ENCODE results near the gene OR8D2. TPM values are rescaled to one million over a fixed set of nuclear protein-coding genes. Genes with fewer than 3 reads are reported as not detected.

The OR8D2 gene
- total and polyA plus RNA-seq, 2 of the 4 experiments (the other 2 are of a cell fraction): not detected

- CTCF ChIA-PET: no interaction called here
- BruUV-seq (replicated peaks): no TSS peak
- no peaks in the 10 kb centered on the region for H4K20me1 ChIP-seq (ENCODE audit: insufficient read depth, low read length)
Measured at GRCh38 chr11:124346311-124346955, 26.4 kb upstream of the OR8D2 start.

More at GRCh38 chr11:124346311-124346955, 26.4 kb upstream of the OR8D2 start:
- DNase-seq (no peak), ATAC-seq (ENCODE audit: low read depth) (no peak)
- H3K14ac ChIP-seq (replicated peaks; ENCODE audit: low read depth, low read length): no peak overlapping the region
- H3K9ac ChIP-seq (ENCODE audit: low read depth, low read length): no peak overlapping the region
- no peak overlapping the region for H2AFZ ChIP-seq (replicated peaks; ENCODE audit: low read length, poor library complexity)
- H3K27me3 ChIP-seq (ENCODE audit: control insufficient read depth, insufficient read depth, low read length): no peaks in the 10 kb centered on the region
- H4K5ac ChIP-seq (ENCODE audit: low read depth, low read length): no peak overlapping the region
- dilution Hi-C loops (cut with HindIII; ENCODE audit: low sequenced_read_pairs, unreplicated experiment): no loop called here
- H3K4me3 ChIP-seq (ENCODE audit: insufficient read depth, low read depth, low read length): no peak overlapping the region
- H2AK9ac ChIP-seq (replicated peaks; ENCODE audit: low read depth, low read length, poor library complexity): no peak overlapping the region
- WGBS, 2 experiments (ENCODE audit: extremely low coverage in 2 of 2, insufficient read length in 1 of 2): no CpG with 5 or more reads among the region's 3 CpGs
- intact Hi-C loops (cut with micrococcal nuclease): no loop called here
- in situ Hi-C loops (cut with MboI; ENCODE audit: low sequenced_read_pairs): no loop called here
- POLR2A ChIA-PET (ENCODE audit: unreplicated experiment): no interaction called here
- H4K91ac ChIP-seq (ENCODE audit: insufficient read depth, low read depth, low read length): no peak overlapping the region
- H3K4me1 ChIP-seq (ENCODE audit: control insufficient read depth, insufficient read depth, low read length): no peaks in the 10 kb centered on the region
- no peaks in the 10 kb centered on the region for H3K9me3 ChIP-seq (ENCODE audit: control insufficient read depth, insufficient read depth, low read length)
- H4K8ac ChIP-seq (ENCODE audit: low read depth in 2 of 2, low read length in 2 of 2): no peak overlapping the region
- no peak overlapping the region for H2BK15ac ChIP-seq (ENCODE audit: low read depth, low read length)
- no peak overlapping the region for H2BK5ac ChIP-seq (ENCODE audit: low read depth, low read length, poor library complexity, severe bottlenecking)
- no peak overlapping the region for H2BK120ac ChIP-seq (ENCODE audit: low read depth, low read length)
- no peak overlapping the region for H2AK5ac ChIP-seq (ENCODE audit: low read depth, low read length)
- H3K4me2 ChIP-seq (ENCODE audit: low read depth, low read length): no peak overlapping the region
- TF ChIP-seq NFE2L2 (IDR thresholded peaks at IDR 0.05; ENCODE audit: low read depth, low read length): no peak
- no peak overlapping the region for H3K18ac ChIP-seq (ENCODE audit: low read depth, low read length)
- H3K9me1 ChIP-seq (ENCODE audit: insufficient read depth, low read length): no peaks in the 10 kb centered on the region
- H3K27ac ChIP-seq (ENCODE audit: insufficient read depth, low read length): no peak overlapping the region
- no peak overlapping the region for H3K23ac ChIP-seq (ENCODE audit: low read depth, low read length)
- H3K4ac ChIP-seq (ENCODE audit: low read depth, low read length): no peak overlapping the region
- no peak overlapping the region for H2BK20ac ChIP-seq (ENCODE audit: low read depth, low read length)
- H3K56ac ChIP-seq (ENCODE audit: extremely low read depth, insufficient read depth, low read length): no peak overlapping the region
- H3K79me1 ChIP-seq (ENCODE audit: low read depth in 1 of 2, low read length in 2 of 2): no peaks in the 10 kb centered on the region
- no peaks in the 10 kb centered on the region for H3K36me3 ChIP-seq (ENCODE audit: control insufficient read depth, insufficient read depth, low read length)

Measured in IMR-90 (cell line).